NOMO-1 (cell line): Measurements from ENCODE around the gene ZNF260.
A peak's percentile ranks its signal among the peaks of the same experiment; 100 is the strongest.
"Not testable (repeated sequence)": the region's sequence is repeated elsewhere in the genome, so short reads cannot be mapped to it uniquely, and the experiment has no call there.

Experiments
- DNase-seq, 2 experiments: peaks; one replicate each; lab custom pipeline; 2025; ENCODE audit not compliant: unreplicated experiment in 2 of 2; lab: John Stamatoyannopoulos, UW

ZNF260 gene

DNA sequence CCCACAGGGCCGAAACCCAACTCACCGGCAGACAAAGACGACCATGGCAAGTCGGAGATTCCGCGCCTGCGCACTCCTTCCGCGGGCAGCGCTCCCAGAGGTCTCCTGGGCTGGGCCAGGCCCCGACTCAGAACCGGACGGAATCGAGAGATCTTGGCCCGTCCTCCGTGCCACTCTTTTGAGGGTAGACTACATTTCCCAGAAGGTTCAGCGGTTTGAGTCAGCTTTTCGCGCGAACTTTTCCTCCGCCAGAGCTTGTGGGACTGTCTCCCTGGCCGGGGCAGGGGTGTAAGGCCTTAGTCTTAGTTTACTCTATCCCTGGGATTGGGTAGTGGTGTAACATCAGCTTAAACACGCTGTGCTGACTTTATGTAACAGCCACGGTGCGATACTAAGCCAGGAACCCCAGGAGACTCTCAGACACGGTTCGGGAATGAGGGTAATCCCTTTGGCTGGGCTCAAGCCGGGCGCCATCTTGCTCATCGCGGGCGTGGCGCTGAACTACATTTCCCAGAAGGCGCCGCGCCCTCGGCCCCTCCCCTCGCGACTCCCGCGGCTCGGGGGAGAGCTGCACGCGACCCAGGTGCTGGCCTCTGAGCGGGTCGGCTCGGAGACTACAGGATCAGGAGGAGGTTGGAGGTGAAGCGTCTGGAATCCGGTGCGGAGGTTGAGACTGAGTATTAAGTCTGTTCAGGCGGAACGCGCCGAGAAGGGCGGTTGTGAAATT is at the start of gene ZNF260:
TSS of gene ZNF260 (minus strand) at position 78 of the 727 bp plus-strand sequence. CDS start 13,033 bp downstream, outside the sequence.
- peak; percentile 88 to 95 for DNase-seq

GRCh38 chr19:36577271-36577996 is 49.4 kb upstream of the ZNF260 start:
- DNase-seq: no peak

GRCh38 chr19:36574741-36575140 is 46.7 kb upstream of the ZNF260 start:
- DNase-seq: no peak

- DNase-seq: no peak
Measured at GRCh38 chr19:36573895-36574720, 46.0 kb upstream of the ZNF260 start.

- peak; percentile 89 to 94 for DNase-seq
Measured at GRCh38 chr19:36573020-36573894, 45.2 kb upstream of the ZNF260 start, which contains the start of gene ZNF529. Gene ZNF529, minus strand, starts transcription at chr19:36573292. Its CDS starts 946 bp downstream, at chr19:36572346.

DNA sequence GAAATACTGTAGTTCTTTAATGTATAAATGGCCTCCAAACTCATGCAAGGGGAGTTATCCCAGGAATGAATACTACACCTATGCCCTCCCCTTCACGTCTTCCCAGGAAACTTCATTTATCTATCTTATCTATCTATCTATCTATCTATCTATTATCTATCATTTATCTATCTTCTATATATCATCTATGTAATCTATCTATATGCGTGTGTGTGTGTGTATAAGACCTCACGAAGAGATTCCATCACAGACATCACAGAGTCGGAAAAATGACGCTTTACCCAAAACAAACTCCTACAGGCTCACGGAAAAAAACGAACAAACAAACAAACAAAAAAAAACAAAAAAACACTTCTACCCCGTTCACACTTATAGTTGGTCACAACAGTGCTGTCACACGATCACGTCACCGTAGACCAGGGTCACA is 44.5 kb upstream of the ZNF260 start:
- no peak for DNase-seq

- no peak for DNase-seq
Measured at GRCh38 chr19:36564391-36564790, 36.3 kb upstream of the ZNF260 start.

GRCh38 chr19:36547001-36547732 is 19.1 kb upstream of the ZNF260 start:
- DNase-seq: no peak

GRCh38 chr19:36528921-36529518 is 949 bp upstream of the ZNF260 start:
- DNase-seq: no peak

DNA sequence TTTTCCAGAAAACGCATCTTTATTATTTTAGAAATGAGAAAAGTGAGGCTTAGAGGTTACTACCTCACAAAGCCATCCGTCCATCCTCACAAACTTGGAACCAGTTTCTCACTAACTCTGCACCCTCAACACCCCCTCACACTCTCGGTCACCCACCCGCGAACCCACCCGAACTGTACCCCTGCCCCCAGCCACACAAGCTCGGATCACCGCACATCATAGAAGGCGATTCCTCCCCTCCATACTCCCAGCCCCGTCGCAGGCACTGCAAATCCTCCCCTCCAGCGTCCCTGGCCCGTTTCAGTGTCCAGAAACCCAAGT is 238 bp downstream of the ZNF260 start:
- DNase-seq: peak in 1 of 2 experiments; percentile 36

DNA sequence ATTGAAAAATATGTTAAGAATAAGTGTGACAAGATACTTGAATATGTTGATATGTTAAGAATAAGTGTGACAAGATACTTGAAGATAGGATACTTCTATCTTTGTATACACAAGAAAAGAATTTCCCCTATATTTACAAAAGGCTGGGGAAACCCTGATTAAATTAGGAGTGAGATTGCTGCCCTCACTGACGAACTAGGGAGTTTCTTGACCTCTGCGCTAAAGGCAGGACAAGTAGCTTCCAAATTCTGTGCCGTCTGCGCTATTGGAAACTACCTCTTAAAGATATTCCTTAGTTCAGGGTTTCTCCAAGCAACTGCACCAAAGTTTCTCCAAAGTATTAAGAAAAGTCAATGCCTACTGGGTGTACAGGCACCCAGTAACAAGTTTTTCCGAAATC is 730 bp downstream of the ZNF260 start:
- no peak for DNase-seq

DNA sequence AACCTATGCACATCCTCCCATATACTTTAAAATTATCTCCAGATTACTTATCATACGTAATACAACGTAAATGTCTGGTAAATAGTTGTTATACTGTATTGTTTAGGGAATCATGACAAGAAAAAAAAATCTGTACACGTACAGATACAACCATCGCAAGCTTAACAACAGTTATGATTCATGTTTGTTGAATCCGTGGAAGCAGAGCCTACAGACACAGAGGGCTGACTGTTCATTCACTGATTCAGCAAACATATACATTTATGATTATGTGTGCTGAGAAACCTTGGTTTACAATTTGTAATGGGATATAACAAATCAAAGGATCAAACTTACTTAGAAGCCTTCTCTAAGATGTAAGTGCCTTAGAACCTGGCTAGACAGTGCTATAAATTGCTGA is 1.5 kb downstream of the ZNF260 start:
- DNase-seq: no peak

GRCh38 chr19:36524617-36525016 is 3.5 kb downstream of the ZNF260 start:
- DNase-seq: no peak

DNA sequence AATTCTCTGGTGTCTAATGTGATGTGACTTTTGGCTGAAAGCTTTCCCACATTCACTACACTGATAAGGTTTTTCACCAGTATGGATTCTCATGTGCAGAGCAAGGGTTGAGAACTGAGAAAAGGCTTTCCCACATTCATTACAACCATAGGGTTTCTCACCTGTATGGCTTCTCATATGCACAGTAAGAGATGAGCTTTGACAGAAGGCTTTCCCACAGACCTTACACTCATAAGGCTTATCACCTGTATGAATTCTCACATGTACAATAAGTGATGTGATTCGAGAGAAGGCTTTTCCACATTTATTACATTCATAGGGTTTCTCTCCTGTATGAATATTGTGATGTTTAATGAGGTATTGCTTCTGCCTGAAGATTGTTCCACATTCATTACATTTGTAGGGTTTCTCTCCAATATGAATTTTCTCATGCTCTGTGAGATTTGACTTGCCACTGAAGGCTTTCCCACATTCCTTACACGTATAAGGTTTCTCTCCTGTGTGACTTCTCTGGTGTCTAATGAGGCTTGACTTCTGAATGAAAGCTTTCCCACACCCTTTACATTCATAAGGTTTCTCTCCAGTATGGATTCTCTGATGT is 14.0 kb downstream of the ZNF260 start:
- DNase-seq: no peak

GRCh38 chr19:36508325-36508724 is 19.7 kb downstream of the ZNF260 start:
- DNase-seq: no peak

GRCh38 chr19:36501973-36502372 is 26.1 kb downstream of the ZNF260 start:
- DNase-seq: no peak

GRCh38 chr19:36497001-36497400 is 31.1 kb downstream of the ZNF260 start:
- DNase-seq: no peak

GRCh38 chr19:36492689-36493453 is 35.2 kb downstream of the ZNF260 start:
- DNase-seq: not testable (repeated sequence)
